DMS53 treated with DMSO at 0.1 percent for 48 hours (cell line): ENCODE measurements around the gene TXNRD2.

Experiments
- DNase-seq: peaks from one replicate; lab custom pipeline; 2025; ENCODE audit not compliant: unreplicated experiment; lab: John Stamatoyannopoulos, UW

TXNRD2 gene

DNA sequence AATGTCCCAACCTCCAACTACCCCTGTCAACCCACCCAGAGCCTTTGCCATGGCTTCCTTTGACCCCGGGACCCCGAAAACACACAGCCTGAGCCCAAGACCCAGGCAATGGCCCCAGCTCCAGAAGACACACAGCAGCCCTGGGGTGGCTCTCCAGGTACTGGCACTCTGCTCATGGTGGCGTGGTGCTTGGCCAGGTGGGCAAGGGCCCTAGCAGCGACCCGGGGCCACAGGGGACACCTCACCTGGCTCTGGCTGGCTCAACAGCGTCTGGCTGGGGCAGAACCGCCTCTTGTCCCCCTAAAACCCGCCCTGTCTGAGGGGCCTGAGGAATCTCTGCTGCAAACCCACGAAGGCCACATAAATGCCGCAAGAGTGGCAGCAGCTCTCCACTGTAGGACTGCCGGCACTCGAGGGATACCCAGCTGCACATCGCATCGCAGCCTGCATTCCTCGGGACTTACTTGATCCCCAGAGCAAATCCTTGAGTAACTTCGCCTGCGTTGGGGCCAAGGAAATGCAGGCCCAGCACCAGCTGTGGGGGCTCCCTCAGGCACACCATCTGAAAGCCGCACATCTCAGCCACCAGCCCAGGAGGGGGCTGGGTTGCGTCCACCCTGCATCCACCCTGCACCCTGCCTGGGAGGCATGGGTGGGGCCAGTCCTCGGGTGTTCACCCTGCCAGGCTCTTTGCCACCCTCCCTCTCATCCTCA is 63.8 kb downstream of the TXNRD2 start:
- DNase-seq, result no peak

DNA sequence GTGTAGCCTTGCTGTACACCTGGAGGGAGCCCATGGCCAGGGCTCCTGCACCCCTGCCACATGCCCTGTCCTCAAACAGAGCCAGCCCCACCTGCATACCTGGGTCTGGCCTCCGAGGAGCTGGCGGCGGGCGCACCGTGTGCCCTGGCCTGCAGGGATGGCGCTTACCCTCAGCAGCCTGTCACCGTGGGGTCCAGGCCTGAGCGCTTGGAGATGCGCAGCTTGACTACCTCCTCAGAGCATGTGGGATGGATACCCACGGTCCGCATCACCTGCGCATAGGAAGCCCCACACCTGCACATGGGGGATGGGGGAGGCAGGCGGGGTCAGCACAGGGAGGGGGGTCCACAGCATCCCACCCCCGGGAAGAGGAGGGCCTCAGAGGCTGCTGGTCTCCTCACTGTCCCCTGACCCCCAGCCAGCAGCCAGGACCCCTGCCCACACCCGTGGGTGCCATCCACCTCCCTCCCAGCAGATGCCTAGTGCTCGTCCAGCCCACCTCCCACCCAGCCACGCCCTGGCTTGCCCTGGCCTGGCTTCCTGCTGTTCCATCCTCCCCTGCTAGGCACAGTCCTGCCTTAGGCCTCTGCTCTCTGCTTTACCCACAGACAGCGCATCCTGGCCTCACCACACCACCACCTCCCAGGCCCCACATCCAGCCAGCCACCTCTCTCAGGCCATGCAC is 64.5 kb downstream of the TXNRD2 start:
- DNase-seq, result no peak

DNA sequence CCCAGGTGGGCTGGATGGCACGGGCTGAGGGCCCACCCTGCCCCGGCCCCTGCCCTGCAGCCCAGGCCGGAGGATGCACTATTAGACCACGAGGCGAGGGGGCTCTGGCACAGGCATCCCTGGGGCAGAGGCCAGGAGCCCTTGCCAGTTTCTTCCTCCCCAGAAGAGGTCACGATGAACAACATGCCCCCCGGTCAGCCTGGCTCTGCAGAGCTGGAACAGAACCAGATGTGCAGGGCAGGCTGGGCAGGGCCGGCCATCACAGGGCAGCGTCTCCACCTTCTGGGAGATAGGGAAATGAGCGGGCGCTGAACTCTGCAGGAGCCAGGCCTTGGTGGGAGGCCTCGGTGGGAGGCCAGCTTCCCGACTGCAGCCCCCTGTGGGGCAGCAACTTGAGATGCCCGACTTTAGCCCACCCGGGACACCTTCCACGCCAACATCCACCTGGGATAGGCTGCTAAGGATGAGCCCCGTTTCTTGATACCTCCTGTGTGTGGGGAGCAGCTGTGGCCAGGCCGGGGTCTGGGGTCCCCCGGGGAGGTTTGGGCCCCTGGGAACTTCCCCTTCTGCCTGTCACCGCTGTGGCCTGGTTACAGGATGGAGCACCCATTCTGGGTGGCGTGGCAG is 65.2 kb downstream of the TXNRD2 start:
- no peak for DNase-seq

DNA sequence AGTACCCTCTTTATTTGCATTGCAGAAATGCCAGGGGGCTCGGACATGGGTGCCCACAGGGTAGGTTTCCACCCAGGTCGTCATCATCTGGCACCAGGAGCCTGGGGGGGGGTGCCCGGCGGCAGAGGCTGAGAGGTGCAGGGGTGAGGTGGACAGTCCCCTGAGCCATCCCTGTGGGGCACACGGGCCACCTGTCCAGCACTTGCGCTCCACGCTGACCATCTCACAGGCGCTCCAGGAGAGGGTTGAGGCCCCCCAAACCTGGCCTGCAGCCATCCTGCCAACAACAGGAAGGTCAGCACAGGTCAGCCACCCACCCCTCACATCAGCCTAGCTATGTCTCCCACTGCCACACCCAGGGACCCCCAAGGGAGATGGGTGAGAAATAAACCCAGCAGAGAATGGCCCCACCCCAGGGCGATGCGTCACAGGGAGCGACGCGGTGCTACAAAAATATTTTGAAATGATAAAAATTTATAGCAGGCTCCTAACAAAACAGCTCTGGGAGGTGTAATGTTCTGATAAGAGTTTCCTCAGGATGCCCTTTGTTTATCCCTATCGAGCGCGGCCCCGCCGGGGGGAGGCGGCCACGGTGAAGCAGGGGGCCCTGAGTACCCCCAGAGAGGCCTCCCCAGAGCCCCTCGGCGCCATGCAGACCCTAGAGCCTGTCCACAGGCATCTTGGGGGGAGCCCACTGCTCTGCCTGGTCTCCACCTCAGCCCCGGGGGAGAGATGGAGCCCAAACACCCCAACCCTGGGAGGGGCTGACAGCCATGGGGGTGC is 65.9 kb downstream of the TXNRD2 start:
- DNase-seq, result no peak

DNA sequence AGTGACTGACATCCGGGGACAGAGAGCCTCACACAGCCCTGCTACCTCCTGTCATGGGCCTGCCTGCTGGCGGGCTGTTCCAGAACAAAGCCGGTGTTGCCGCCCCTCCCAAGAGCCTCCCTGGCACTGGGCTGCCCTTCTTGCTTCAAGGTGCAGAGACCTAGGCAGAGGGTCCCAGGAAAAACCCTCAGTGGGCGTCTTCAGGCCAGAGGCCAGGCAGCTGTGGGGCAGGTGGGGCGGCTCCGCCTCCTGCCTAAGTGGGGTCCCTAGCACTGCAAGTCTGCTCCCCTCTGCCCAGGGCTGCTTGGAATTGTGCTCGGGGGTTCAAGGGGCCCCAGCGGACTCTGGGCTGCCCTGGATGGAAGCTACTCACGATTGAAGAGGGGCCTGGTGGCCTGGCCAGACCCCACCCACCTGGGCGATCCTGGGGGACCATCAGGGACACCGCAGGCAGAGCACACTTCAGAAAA is 66.5 kb downstream of the TXNRD2 start:
- no peak for DNase-seq

DNA sequence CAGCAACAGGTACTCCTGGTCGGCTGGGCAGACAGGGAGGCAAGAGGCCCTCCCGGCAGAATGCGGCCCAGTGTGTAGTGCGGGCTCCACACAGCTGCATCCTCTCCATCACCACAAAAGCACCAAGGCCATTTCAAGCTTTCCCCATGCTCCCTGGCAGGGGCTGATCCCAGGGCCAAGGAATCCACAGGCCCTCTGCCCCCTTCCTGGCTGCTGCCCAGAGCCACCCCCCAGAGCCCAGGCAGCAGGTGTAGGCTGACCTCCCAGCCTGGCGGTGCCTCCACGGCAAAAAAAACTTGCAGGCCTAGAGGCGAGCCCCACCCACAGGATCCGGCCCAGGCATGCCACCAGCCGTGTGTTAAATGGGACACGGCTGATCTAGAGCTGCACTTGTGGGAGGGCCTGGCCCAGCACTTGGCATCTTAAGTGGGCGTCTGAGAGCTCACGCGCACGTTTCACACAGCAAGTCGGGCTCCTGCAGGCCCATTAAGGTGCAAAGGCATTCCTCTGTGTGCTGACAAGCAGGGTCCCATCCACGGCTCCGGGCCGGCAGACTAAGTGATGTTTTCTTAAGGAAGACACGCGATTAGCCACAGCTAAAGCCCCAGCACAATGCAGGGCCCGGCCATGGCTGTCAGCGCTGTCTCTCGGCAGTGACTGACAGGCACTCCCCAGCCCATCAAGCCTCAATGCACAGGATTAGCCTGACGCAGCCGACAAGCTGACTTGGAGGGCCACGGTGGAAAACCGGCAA is 67.1 kb downstream of the TXNRD2 start:
- DNase-seq, result no peak

DNA sequence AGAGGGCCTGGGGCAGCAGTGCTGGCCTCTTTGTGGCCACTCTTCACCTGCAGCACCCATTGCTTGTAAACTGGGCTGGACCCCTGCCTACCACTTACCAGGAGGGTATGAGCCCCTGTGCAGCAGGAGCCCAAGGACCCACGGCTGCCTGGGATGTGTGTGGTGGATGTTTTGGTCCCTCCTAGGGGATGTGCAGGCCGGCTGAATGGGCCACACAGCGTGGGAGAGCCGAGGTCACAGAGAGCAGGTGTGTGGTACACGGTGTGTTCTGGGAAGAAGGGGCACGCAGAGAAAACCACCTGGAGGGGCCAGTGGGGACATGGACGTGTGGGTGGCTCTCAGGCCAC is 67.7 kb downstream of the TXNRD2 start:
- no peak for DNase-seq

DNA sequence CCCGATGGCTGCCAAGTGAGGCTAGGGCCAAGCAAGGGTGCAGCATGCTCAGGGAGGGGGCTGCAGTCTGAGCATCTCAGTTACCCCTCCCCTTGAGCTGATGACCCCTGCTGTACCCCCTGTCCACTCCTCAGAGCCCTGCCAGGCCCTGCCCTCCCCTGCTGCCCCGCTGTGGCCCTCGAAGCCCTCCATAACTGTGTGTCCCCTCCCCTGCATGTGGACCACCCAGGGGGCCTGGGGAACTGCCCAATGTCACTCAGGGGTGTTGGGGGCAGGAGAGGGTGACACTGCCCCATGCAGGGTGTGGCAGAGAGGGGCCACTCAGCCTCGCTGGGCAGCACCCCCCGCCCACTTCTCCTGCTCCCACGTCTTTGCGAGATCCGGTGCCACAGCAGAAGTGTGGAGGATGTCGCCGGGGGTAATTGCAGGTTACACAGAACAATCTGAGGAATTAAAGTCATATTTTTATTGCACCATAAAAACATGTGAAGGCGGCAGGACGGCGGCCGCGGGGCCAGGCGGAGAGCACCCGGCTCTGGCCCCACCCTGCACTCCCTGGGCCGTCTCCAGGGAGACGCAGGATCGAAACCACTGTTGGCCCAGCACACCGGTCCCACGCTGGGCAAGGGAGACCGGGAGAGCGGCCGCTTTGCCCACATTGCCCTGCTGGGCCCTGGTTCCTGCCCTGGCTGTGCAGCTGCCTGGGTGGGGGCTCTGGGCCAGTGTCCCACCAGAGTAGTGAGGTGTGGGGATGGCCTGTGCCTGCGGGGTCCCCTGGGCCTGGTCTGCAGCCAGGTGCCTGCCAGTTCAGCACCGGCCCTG is 68.3 kb downstream of the TXNRD2 start:
- no peak for DNase-seq

DNA sequence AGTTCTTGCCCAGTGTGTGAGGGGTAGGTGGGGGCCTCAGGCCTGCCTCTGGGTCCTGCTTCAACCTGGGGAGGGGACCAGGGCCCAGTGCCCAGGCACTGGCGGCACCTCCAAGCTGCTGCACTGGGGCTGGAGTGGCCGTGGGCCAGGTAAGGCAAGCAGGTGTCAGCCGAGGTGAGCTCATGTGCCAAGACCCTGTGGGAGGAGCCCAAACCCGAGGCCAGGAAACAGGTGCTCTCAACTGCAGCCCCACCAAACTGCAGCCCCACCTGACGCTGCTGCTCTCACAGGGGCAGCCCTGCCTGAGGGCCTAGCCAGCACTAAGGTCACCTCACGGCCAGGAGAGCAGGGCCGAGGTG is 68.9 kb downstream of the TXNRD2 start:
- DNase-seq, result no peak

DNA sequence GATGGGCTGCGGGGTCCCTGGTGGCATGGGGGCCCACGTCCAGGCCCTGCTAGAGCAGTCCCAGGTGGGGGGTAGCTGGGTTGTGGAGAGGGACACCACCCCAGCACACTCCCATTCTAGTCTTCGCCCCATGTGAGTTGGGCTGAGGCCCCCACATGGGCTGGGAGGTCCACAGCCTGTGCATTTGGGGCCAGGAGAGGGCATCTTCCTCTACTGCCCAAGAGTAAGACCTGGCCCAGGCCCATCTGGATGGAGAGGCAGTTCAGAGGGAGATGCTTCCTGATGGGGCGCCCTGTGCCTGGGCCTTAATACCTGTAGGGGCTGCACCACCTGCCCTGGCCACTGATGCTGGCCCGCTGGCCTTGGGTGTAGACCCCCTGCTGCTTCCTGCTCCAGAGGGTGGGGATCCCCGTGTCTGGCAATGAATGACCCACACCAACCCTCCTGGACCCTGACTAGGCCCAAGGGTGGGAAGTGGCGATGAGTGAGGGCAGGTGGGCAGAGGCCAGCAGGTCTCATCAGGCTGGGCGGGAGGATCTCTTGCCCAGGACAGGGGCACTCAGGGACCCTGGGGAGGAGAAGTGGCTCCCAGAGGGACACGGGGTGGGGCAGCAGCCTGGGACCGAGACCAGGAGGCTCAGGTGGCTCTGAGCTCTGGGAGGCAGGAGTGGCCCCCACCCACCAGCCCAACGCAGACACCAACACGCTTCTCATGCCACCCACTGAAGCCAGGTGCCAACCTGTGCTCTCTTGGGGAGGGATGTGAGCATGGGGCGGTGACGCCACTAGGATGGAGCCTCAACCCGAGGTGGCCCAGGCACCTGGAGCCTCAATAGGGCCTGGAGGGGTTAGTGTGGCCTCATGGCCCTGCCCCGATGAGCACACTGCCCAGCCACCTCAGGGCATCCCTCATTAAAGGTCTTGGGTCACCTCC is 69.5 kb downstream of the TXNRD2 start:
- no peak for DNase-seq

DNA sequence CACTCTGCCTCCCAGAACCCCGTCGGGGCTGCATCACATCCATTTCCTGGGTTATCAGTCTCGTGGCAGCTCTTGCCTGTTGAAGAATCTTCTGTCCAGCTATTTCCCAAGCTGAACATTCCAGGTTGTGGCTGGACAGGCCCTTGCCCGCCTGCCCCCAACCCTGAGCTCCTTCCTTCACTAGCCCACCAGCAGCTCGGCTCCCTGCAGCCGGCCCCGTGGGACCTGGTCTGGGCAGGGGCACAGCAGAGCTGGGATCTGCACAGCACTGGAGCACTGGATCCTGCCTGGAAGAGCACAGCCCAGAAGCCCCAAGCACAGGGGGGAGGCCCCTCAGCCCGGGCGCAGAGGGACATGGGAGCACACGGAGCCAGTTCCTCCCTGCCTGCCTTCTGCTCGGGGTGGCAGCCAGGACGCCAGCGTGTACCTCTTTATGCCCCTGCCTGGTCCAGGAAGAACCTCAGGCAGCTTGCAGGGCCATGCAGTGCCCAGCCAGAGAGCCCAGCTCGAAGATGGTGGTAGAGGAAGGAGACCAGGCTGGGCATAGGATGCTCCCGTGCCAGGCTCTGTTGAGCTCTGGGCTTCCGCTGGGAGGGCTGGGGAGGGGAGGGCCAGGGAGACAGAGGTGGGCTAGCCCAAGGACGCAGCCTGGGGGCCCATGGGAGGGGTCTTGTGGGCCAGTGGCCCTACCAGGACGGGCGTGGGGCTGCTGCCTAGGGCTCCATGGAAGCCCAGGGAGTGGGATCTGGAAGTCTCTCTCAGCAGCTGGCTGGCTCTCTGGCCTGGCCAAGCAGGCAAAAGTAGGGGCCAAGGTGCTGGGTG is 70.4 kb downstream of the TXNRD2 start:
- no peak for DNase-seq

DNA sequence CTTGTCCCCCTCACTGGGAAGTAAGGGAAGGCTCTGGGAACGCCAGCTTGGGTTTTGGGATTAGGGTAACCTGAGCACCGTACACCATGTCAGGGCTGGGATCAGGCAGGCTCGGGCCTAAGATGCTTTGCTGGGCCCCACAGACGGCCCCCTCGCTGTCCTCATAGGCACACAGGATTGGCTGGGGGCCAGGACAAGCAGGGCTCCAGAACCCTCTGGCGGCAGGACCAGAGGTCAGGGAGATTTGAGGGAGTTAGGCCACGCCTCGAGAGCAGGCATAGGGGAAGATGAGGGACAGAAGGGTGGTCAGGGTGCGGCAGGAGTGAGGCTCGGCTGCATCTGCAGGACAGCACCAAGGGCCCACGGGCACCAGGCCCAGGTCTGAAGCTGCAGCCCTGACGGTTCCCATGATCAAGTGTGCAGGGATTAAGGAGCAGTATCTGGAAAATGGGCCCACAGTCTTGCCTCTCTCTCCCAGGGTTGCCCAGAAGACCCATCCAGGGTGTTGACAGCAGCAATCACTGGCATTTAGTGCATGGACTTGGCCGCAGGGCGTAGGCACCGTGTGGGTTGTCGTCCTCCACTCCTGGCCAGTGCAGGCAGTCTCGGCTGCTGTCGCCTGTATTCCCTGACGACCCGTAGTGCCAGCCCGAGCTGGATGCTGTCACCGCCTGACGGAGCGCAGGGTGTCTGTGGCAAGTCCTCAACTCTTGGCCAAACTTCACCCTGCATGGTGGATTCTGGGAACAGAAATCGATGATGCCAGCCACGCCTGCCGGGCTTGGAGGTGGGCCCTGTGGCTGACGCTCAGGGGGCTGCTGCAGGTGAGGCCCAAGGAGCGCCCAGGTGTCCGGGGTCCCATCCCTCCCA is 71.2 kb downstream of the TXNRD2 start:
- no peak for DNase-seq

DNA sequence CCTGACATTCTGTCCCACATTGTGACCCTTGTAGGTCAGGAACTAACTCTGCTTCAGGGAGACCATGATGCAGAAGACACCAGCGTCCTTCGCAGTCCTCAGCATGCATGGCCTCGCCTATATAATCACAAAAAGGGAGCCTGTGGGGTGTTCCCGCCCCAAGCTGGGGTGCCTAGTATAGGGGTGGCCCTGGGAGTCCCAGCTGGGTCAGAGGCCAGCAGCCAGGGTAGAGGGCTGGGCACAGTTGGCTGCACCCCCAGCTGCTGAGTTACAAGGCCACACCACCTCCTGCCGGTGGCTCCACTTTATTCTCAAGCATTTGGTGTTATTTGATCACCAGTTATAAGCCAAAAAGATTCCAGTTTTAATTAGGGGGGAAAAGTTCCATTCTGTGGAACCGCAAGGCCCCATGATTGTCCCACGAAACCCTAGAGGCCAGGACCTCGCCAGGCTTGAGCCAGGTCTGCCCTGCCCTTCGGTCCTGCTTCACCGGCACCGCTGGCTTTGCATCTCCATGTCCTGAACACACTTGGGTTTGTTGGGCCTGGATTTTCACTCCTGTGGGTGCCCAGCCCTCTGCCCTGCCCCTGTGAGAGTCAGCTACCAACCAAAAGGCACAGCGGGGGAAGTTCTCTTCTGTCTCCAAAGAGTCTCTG is 72.0 kb downstream of the TXNRD2 start:
- no peak for DNase-seq

DNA sequence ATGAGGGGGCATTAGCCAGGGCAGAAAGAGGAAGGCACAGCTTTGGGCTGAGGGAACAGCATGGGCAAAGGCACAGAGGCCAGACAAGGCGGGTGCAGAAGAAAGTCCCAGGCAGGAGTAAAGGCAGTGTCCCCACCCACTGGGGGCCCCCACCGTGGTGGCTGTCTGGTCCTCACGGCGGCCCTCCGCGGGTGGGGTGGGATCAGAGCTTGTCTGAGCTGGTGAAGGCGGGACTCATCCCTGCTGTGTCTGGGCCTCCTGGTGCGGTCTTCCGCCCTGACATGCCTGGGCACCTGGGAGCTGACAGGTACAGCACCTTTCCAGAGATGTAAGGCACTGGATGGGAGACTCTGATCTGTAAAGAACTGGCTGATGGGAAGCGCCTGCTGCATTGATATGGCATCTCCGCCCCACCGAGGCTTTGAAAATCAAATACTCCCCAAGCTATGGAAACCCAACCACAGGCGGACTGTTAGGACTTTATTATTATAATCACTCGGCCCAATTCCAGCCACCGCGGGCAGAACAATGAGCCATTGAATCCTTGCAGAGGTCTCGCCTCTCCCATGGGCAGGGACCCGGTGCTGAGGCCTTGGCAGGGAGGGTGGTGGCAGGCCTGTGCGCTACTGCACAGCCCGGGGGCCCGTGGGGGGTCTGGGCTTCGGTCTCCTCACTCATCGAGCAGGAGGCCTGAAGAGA is 72.7 kb downstream of the TXNRD2 start:
- no peak for DNase-seq

DNA sequence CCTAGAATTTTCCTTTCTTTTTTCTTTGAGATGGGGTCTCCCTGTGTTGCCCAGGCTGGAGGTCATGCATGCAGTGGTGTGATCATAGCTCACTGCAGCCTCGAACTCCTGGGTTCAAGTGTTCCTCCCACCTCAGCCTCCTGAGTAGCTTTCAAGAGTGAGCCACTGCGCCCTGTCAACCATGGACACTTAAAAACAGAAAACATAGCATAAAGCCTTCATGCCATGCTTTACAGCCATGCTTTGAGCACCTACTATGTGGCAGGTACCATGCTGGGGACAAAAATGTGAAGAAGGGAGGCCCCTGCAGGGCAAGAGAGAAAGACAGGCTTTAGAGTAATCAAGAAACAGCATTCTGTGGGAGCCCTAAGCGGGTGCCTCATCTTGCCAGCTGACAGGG is 73.3 kb downstream of the TXNRD2 start:
- DNase-seq, result no peak

DNA sequence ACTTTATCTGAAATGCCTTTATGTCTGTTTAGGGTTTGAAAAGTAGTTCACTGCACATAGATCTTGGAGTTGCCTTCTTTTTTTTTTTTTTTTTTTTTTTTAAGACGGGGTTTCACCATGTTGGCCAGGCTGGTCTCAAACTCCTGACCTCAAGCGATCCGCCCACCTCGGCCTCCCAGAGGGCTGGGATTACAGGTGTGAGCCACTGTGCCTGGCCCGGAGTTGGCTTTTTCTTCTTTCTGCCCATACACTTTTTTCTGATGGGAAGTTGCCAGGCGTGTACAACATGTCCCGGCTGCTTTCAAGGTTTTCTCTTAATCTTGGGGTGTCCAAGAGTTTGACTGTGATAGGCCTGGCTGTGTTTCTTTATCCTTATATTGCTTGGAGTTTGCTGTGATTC is 74.0 kb downstream of the TXNRD2 start:
- DNase-seq, result no peak
